RWPE1 (cell line): ENCODE data around the gene SERINC5.
"Not testable (repeated sequence)": the region's sequence is repeated elsewhere in the genome, so short reads cannot be mapped to it uniquely, and the experiment has no call there.

Source experiments
- CTCF ChIA-PET: fragments of 350-600 bp; sonication (Branson Sonifier 250); formaldehyde crosslinking; extraction: SDS; loops from one replicate; lab custom pipeline; 2021; lab: Yijun Ruan, JAX
- POLR2A ChIA-PET: fragments of 400-600 bp; formaldehyde crosslinking; extraction: SDS; loops from one replicate; lab custom pipeline; 2020; ENCODE audit warnings: antibody characterized with exemption; ENCODE audit not compliant: low non-redundant PET; lab: Yijun Ruan, JAX
- DNase-seq: peaks from one replicate; pipeline ENCODE4 v3.0.0; 2012; ENCODE audit warnings: low spot score
- H3K27ac ChIP-seq: fragments of 450-650 bp; 2 replicates; pipeline ENCODE4 v1.5.1; 2017
- CTCF ChIP-seq: fragments of 450-650 bp; conservative IDR thresholded peaks from 2 replicates; pipeline ENCODE4 v1.5.1; 2017; ENCODE audit warnings: low read depth, mild to moderate bottlenecking

SERINC5 gene

GRCh38 chr5:80191991-80192398 lies 63.9 kb downstream of the SERINC5 start:
- H3K27ac ChIP-seq, result no peak overlapping the region
- ChIA-PET POLR2A (no interaction called here), CTCF (interaction anchor here (0.6 kb wide), 1 partner anchor 431 kb away, joined by 3 read pairs; no protein-coding TSS in a partner anchor)
- DNase-seq, result no peak
- no peak for TF ChIP-seq CTCF

GRCh38 chr5:80191397-80191796 lies 64.5 kb downstream of the SERINC5 start:
- no peak overlapping the region for H3K27ac ChIP-seq
- ChIA-PET POLR2A (no interaction called here), CTCF (interaction anchor here (0.6 kb wide), 1 partner anchor 108 kb away, joined by 6 read pairs; no protein-coding TSS in a partner anchor)
- DNase-seq, result no peak
- TF ChIP-seq CTCF, result no peak

- TF ChIP-seq CTCF, result no peak
- no peak for DNase-seq
- ChIA-PET CTCF (interaction anchor here (0.6 kb wide), 1 partner anchor 108 kb away, joined by 6 read pairs; no protein-coding TSS in a partner anchor), POLR2A (no interaction called here)
- H3K27ac ChIP-seq, result no peak overlapping the region
These were observed 64.9 kb downstream of the SERINC5 start for GRCh38 chr5:80190960-80191359.

GRCh38 chr5:80189701-80190100 lies 66.1 kb downstream of the SERINC5 start:
- no peak for DNase-seq
- ChIA-PET CTCF (interaction anchor here (0.7 kb wide), 1 partner anchor 609 kb away, joined by 5 read pairs; no protein-coding TSS in a partner anchor), POLR2A (no interaction called here)
- no peak overlapping the region for H3K27ac ChIP-seq
- no peak for TF ChIP-seq CTCF

- POLR2A ChIA-PET, result no interaction called here
- H3K27ac ChIP-seq, result no peak overlapping the region
- CTCF ChIA-PET, result interaction anchor here (0.7 kb wide), 1 partner anchor 609 kb away, joined by 5 read pairs; no protein-coding TSS in a partner anchor
- no peak for DNase-seq
- no peak for TF ChIP-seq CTCF
These were observed 66.6 kb downstream of the SERINC5 start for GRCh38 chr5:80189201-80189600.

- ChIA-PET CTCF (interaction anchor here (0.5 to 0.6 kb wide), 4 partner anchors 26 to 96 kb away, joined by 3 to 9 read pairs (median 4); no protein-coding TSS in a partner anchor), POLR2A (no interaction called here)
- no peak overlapping the region for H3K27ac ChIP-seq
- no peak for TF ChIP-seq CTCF
- no peak for DNase-seq
These were observed 68.3 kb downstream of the SERINC5 start for GRCh38 chr5:80187421-80188090.

GRCh38 chr5:80185535-80185934 lies 70.3 kb downstream of the SERINC5 start:
- H3K27ac ChIP-seq, DNase-seq, CTCF ChIA-PET, POLR2A ChIA-PET: not testable (repeated sequence)
